Inflammatory macrophage treated with lipopolysaccharide for 4 hours (primary cell): ENCODE data around the gene TBX20.

ENCODE experiments used
- DNase-seq: peaks from one replicate; pipeline ENCODE4 v3.0.0-alpha.2; 2020

Gene TBX20, protein sequence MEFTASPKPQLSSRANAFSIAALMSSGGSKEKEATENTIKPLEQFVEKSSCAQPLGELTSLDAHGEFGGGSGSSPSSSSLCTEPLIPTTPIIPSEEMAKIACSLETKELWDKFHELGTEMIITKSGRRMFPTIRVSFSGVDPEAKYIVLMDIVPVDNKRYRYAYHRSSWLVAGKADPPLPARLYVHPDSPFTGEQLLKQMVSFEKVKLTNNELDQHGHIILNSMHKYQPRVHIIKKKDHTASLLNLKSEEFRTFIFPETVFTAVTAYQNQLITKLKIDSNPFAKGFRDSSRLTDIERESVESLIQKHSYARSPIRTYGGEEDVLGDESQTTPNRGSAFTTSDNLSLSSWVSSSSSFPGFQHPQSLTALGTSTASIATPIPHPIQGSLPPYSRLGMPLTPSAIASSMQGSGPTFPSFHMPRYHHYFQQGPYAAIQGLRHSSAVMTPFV

DNA sequence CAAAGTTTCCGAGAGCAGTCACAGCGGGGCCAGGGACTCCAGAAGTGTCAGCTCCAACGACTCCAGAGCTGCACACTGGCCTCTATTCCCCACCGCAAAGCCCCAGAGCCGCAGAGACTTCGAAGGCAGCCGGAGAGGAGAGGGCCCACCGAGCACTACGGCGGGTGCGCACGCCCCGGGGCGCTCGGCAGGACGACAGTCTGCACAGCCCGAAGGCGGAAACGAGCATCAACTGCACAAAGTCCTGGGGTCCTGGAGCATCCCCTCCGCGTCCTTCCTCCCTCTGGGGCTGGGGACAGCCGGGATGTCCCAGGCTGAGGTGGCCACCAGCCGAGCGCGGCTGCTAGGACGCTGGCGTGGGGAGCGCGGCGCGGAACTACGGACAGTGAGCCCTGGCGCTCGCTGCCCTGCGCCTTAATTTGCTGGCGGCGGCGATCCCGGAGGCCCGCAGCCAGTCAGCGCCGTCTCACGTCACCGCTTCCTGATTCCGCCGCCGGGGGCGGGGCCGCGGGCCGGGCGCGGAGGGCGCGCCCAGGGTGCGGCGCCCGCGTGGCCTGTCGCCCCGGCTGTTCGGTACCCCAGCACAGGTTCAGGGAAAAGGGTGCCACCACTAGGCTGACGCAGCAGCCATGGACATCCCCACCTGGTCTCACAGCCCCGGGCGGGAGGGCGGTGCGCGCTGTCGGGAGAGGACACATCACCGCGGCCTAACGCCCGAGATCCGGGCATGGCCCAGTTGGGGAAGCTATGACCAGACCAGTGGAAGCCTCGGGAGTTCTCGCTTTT is at the start of gene TBX20:
TSS of gene TBX20 (minus strand) at position 391 of the 786 bp plus-strand sequence. CDS start 480 bp downstream, outside the sequence.
- peak; percentile 26 for DNase-seq

DNA sequence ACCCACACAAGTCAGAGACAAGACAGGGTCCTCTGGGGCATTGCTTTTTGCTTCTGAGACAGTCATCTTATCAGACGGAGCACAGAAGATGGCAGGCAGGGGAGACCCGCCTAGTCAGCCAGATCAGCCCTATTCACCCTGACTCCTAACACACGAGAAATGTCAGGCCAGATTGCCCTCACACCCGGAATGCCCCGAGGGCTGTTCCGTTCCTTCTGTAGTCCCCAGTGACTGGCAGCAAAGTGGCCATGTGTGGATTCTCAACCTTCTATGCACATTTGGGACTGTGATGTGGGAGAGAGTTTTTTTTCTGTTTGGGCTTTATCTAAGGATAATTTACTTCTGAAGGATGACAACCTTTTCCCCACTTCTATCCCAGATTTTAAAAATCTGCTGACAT is 35.5 kb upstream of the TBX20 start:
- no peak for DNase-seq

GRCh38 chr7:35286986-35287385 is 33.1 kb upstream of the TBX20 start:
- no peak for DNase-seq

GRCh38 chr7:35286422-35286821 is 32.5 kb upstream of the TBX20 start:
- no peak for DNase-seq

DNA sequence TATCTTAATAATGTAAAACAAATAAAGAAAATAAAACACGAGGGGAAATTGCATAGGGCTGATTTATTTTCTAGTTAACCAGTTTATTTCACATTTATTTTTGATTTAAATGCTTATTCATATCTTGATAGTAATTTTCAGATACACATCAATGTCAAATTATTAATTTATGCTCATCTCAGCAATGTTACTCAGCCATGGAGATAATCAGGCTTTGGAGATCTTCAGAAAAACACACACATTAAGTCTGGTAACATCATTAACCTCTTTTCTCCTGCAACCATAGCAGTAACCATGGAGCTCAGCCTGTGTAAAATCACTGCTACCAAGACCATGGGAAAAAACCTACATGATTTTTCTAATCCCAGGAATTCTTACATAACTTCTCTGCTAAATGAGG is 31.9 kb upstream of the TBX20 start:
- no peak for DNase-seq

DNA sequence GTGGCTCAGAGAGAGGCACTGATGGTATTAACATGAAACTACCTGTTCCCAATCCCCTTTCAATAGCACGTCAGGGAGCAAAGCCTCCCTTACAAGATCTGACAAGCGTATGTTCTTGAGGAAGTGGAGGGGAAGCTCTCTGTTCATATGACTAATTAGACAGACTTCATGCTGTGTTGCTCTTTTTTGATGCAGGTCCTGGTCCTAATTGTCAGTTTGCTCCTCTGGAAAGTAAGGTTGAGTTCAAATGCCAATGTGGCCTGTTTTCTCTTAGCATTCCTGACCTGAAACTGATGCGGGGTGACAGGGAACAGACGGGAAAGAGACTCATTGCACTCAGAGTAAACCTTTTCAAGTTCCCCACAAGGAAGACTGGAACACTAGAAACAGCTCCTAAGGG is 27.0 kb upstream of the TBX20 start:
- DNase-seq, result no peak

- no peak for DNase-seq
These were observed 23.5 kb upstream of the TBX20 start for GRCh38 chr7:35277359-35277758.

DNA sequence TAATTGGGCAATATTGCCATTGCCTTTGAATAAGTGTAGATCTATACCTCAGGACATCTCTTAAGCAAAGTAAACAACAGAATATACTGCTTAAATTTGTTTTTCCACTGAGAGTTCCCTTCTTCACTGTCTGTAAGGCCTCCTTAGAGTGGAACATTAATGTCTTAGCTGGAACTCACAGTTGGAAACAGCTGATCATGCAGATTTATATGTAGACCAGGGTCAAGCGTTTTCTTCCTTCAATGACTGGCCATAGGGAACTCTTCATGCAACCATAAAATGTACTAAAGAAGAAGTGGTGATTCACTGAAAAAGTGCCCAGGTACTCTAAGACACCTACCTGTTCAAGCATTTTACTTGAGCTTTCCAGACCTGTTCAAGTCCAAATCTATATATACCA is 18.3 kb upstream of the TBX20 start:
- DNase-seq, result no peak

DNA sequence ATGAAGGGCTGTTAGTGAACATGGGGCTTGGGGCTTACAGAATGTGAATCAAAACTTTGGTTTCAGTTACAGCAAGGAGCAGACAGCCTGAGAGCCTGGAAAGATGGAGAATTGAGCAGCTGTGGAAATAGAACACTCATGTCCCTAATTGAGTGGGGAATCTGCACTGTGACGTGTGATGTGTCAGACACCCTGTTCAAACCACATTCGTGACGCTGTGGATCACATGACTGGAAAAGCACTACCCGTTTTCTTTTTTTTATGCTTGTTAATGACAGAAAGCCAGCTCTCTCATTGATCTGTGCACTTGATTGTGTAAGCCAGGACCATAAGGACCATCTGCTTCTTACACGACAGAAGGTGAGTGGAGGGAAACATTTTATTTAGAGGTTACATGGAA is 15.1 kb upstream of the TBX20 start:
- DNase-seq, result no peak

- no peak for DNase-seq
These were observed 13.5 kb upstream of the TBX20 start for GRCh38 chr7:35267411-35267810.

DNA sequence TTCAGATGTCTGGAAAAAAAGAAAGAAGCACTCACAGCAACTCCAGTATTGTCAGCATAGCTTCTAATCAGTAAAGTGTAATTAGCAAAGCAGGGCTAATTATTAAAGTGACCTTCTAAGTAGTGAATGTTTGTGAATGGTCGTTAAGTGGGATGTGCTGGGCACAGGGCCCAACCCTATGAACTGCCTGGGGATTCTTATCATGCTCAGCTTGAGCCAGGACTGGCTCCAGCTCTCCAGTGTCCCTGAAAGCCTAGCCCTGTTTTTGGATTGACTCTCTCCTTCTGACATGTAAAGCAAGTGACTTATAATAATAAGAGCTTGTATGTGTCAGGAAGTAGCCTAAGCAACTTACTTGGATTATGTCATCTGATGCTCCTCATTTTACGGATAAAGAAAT is 9.5 kb upstream of the TBX20 start:
- no peak for DNase-seq

- no peak for DNase-seq
These were observed 7.8 kb upstream of the TBX20 start for GRCh38 chr7:35261476-35262285.

DNA sequence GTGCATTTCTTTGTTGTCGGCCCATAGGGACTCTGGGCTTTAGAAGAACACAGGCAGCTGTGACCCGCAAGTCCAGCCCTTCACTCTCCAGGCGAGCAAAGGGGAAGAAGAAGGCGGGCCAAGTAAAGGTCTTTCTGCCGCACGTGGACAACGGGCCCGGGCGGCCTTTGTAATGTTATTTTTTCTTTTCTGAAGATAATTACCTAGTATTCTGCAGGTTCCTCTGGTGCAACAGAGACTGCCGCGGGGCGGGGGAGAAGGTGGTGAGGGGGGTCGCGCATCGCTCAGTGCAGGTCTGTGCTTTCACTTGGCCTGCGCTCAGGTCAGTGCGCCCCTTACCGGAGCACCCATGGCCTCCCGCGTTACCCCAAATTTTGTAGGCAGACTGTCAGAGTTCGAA is 7.1 kb upstream of the TBX20 start:
- no peak for DNase-seq

- no peak for DNase-seq
These were observed 6.3 kb upstream of the TBX20 start for GRCh38 chr7:35260246-35260645.

DNA sequence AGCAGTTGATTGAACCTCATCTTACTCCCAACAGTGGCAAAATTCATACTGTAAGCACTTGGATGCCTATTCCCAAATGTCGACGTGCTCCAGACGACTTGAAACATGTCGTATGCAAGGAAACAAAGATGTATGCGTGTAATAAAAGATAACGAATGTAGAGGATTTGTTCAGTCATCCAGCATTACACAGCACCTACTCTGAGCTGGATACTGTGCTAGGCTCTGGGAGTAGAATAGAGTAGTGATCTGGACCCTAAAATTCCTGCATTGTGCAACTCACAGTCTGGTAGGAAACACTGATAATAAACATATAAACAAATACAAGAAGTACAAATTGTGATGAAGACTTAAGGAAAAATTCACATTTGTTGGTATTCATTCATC is 5.6 kb upstream of the TBX20 start:
- no peak for DNase-seq

- DNase-seq, result no peak
These were observed 5.1 kb upstream of the TBX20 start for GRCh38 chr7:35258868-35259522.

DNA sequence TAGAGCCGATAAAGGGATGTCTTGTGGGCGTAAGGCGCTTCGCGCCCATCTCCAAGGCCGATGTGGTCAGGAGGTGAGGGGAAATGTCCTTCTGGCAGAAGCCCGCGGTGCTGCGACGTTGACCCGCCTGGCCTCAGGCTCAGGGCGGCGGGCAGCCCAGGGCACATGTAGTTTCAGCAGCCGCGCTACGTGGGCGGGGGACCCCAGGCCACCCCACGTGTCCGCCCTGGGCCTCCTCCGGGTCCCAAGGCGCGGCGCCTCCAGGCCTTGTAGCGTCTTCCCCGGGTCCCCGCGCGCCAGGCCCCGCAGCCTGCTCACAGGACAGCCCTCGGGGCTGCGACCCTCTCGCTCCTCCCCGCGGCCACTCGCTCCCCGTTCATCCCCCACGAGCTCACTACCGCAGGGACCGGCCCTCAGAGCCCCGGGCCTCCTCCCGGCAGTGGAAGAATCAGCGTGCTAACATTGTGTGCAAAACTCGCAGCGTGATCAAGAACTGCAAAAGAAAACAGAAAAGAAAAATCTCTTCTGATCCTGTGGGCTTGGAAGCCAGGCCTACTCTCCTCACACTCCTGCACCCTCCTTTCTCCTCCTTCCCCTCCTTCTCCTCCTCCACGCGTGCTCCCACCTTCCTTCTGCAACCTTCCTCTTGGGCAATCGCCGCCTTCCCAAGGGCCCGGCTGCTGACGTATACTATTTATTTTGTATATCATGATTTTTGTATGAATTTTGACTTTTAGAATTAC is 4.4 kb upstream of the TBX20 start:
- DNase-seq, result no peak

DNA sequence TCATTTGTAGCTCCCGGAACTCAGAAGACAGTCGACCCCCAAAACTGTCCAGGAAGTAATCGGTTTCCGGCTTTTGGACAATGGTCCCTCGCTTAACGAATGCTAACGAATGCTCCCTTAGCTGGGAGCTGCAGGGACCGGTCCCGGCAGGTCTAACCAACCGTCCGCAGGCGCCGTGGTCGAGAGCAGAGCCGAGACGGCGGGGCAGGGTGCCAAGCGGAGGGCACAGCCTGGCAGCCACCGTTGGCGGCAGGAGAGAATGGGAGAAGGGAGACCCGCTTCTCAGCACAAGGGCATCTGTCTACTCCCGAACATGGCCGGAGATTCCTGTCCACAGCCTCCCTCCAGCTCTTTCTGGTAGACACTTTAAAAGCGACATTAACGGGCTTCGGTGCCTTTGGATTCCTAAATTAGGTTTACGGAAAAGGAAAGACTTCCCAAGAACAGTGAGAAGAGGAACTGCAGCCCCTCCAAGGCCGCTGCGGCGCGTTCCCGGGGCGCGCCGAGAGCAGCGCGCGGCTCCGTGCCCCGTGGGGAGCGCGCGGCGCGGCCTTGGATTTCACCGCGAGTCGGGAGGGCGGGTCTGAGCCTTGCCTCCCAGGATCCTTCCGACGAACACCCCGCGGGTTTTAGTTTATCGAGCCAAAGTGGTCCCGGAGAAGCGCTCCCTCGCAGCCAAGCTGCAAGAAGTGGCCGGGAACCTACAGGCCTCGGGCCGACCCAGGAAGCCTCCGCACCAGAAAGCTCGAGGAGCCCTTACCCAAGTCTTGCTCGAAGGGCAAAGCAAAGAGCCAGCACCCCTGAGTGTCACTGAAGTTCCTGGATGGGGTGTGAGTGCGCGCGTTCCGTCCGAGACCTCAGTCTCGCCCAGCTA is 3.6 kb upstream of the TBX20 start:
- DNase-seq, result no peak

DNA sequence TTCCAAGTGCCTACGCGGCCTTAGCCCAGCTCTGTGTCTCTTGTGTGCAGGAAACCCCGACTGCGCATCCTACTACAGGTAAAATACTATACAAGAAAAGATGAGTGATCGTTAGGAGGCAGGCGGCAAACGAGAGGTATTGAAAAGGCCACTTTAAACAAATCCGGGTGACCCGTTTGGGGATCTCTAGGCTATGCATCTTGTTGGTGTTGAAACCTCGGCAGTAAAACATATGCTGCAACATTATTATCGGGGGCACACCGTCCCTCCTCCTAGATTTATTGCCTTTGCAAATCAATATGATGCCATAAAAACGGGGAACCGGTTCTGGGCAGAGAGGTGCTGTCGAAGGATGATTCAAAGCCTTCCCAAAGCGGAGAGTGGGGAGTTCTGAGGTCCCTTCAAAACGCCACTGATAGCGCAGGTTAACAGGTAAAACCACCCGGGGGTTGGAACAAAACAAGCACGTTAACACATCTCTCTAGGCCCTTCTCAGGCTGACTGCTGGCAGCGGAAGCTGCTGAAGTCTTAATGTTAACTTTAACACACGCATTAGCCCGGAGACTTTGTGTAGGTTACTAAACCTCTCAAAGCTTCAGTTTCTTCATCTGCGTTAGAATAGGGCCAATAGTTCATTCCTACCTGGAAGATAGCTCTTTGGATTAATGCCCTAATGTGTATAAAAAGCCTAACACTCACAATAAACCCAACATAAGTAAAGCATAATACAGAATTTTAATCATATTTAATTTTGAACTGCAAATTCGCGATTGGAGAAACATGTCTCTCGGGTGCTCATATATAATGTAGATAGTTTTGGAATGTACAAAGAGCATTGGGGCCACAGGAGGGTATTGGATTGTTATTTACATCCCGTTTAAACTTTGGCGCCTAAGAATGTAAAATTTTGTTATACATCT is 2.6 kb upstream of the TBX20 start:
- DNase-seq, result no peak
